HG03571 (cell line): ENCODE data around the gene CYP1A2.
"Not testable (repeated sequence)": the region's sequence is repeated elsewhere in the genome, so short reads cannot be mapped to it uniquely, and the experiment has no call there.

ENCODE experiments used
- ATAC-seq: cut with Tn5 transposase; IDR thresholded peaks from one replicate; pipeline ENCODE4 v1.9.1; 2021; ENCODE audit not compliant: unreplicated experiment

The CYP1A2 gene

GRCh38 chr15:74738239-74738638 lies 10.4 kb upstream of the CYP1A2 start:
- not testable (repeated sequence) for ATAC-seq

GRCh38 chr15:74742422-74742821 lies 6.2 kb upstream of the CYP1A2 start:
- no peak for ATAC-seq

- no peak for ATAC-seq
Measured at GRCh38 chr15:74746389-74746788, 2.3 kb upstream of the CYP1A2 start.

- ATAC-seq: no peak
Measured at GRCh38 chr15:74749832-74750231, 1.2 kb downstream of the CYP1A2 start.

GRCh38 chr15:74750751-74751150 lies 2.1 kb downstream of the CYP1A2 start:
- ATAC-seq: no peak

- no peak for ATAC-seq
Measured at GRCh38 chr15:74752011-74752410, 3.4 kb downstream of the CYP1A2 start.

- no peak for ATAC-seq
Measured at GRCh38 chr15:74752531-74752930, 3.9 kb downstream of the CYP1A2 start.

GRCh38 chr15:74754593-74755215 lies 6.1 kb downstream of the CYP1A2 start:
- no peak for ATAC-seq

- no peak for ATAC-seq
Measured at GRCh38 chr15:74758736-74759135, 10.1 kb downstream of the CYP1A2 start.

- no peak for ATAC-seq
Measured at GRCh38 chr15:74762791-74763150, 14.1 kb downstream of the CYP1A2 start.

GRCh38 chr15:74763416-74763815 lies 14.8 kb downstream of the CYP1A2 start:
- no peak for ATAC-seq

- no peak for ATAC-seq
Measured at GRCh38 chr15:74767167-74768098, 18.8 kb downstream of the CYP1A2 start.

- ATAC-seq: no peak
Measured at GRCh38 chr15:74768099-74768770, 19.6 kb downstream of the CYP1A2 start.

GRCh38 chr15:74768771-74769342 lies 20.2 kb downstream of the CYP1A2 start:
- no peak for ATAC-seq

- no peak for ATAC-seq
Measured at GRCh38 chr15:74769463-74770025, 20.9 kb downstream of the CYP1A2 start.

GRCh38 chr15:74770211-74770903 lies 21.7 kb downstream of the CYP1A2 start:
- no peak for ATAC-seq

GRCh38 chr15:74773329-74773728 lies 24.7 kb downstream of the CYP1A2 start:
- ATAC-seq: no peak

- no peak for ATAC-seq
Measured at GRCh38 chr15:74773731-74774252, 25.1 kb downstream of the CYP1A2 start.

- no peak for ATAC-seq
Measured at GRCh38 chr15:74775132-74775562, 26.5 kb downstream of the CYP1A2 start.

GRCh38 chr15:74775894-74776293 lies 27.2 kb downstream of the CYP1A2 start:
- ATAC-seq: no peak
